Measurements from ENCODE around the gene LRRC4C.

LRRC4C gene

GRCh38 chr11:40421208-40421981 lies 1038.1 kb downstream of the LRRC4C start:
- no peak for DNase-seq

DNA sequence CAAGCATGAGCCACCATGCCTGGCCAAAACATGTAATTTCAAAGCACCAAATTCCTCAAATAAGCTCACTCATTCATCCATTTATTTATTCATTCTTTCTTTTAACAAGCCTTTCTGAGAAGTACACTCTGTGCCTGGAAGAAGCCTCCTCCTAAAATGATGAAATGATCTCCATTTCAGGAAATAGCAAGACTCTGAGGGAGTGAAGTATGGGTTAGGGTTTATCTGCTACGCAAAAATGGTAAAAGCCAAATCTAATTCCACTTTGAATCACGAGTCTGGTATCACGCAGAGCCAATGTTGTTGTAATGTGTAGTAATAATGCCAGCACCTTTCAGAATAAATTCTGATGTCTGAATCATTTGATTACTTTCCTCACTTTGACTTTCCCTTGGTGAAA lies 1041.8 kb downstream of the LRRC4C start:
- no peak for DNase-seq

GRCh38 chr11:40407355-40407754 lies 1052.1 kb downstream of the LRRC4C start:
- no peak for DNase-seq

GRCh38 chr11:40405614-40406013 lies 1053.8 kb downstream of the LRRC4C start:
- DNase-seq, result no peak

GRCh38 chr11:40403321-40403720 lies 1056.1 kb downstream of the LRRC4C start:
- DNase-seq, result no peak

GRCh38 chr11:40401132-40401853 lies 1058.2 kb downstream of the LRRC4C start:
- no peak for DNase-seq

- DNase-seq, result no peak
Measured at GRCh38 chr11:40397141-40397540, 1062.3 kb downstream of the LRRC4C start.

- no peak for DNase-seq
Measured at GRCh38 chr11:40393511-40393910, 1065.9 kb downstream of the LRRC4C start.

DNA sequence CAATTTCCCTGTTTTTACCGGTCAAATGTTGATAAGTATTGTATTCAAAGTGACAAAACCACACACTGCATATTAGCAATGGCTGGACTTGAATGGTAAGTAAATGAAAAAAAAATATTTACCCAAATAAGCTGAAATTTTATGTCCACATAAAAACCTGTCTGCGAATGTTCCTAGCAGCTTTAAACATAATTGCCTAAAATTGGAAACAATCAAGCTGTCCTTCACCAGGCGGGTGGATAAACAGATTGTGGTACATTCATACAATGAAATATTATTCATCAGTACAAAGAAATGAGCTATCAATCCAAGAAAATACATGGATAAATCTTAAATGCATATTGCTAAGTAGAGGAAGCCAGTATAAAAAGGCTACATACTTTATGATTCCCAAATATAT lies 1067.8 kb downstream of the LRRC4C start:
- no peak for DNase-seq

GRCh38 chr11:40388097-40388818 lies 1071.2 kb downstream of the LRRC4C start:
- peak; percentile 38 for DNase-seq

DNA sequence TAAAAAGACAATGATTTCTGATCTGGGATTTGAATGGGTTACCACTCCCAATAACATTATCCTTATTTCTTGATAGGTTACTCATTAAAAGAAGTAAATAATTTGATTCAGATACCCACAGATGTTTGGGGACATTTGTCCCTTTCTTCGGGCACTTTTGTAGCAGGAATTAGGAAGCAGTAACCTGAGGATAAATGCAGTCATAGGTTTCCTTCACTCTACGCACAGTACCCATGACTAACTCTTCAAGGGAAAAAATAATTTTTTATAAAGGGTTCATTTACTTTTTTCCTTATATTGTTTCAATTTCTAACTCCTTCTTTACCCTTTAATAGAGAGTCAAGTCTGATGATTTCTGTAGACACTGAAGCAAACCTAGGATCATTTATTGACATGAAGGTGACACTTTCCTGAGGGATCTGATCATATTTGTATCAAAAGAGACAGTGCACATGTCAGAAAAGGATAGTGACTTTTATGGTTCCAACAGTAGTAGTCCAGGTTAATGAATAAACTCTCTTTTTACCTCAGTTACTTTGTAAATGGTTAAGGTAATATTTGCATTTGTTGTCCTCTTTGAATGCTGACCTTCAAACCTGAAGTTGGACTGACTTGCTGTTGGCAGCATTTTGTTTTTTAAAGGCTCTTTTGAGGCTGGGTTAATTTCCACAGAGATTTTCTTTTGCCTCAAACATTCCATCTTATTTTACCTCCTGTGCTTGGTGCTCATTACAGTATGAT lies 1072.0 kb downstream of the LRRC4C start:
- no peak for DNase-seq

- peak; percentile 8 for DNase-seq
Measured at GRCh38 chr11:40384991-40385390, 1074.5 kb downstream of the LRRC4C start.

GRCh38 chr11:40381481-40381880 lies 1078.0 kb downstream of the LRRC4C start:
- no peak for DNase-seq

GRCh38 chr11:40380835-40381234 lies 1078.6 kb downstream of the LRRC4C start:
- DNase-seq, result no peak

DNA sequence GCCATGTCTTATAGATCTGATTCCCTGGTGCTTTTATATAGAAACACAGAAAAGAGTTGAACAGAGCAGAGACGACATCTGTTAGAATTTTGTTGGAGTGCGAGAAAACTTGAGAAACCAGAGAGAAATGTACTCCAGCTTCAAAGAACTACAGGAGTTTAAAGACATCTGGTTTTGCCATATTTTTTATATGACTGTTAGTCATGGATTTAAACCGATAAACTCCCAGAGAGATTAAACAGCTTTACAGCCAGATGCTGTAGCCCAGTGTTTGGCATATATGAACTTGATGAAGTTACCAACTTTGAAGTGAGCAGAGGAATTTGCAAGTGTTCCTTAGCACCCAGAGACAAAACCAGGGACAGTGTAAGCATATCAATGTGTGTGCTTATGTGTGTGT lies 1083.1 kb downstream of the LRRC4C start:
- no peak for DNase-seq

- no peak for DNase-seq
Measured at GRCh38 chr11:40370821-40371616, 1088.4 kb downstream of the LRRC4C start.

GRCh38 chr11:40360206-40360798 lies 1099.2 kb downstream of the LRRC4C start:
- no peak for DNase-seq

GRCh38 chr11:40354121-40354520 lies 1105.3 kb downstream of the LRRC4C start:
- DNase-seq, result no peak

GRCh38 chr11:40340911-40341310 lies 1118.5 kb downstream of the LRRC4C start:
- no peak for DNase-seq

DNA sequence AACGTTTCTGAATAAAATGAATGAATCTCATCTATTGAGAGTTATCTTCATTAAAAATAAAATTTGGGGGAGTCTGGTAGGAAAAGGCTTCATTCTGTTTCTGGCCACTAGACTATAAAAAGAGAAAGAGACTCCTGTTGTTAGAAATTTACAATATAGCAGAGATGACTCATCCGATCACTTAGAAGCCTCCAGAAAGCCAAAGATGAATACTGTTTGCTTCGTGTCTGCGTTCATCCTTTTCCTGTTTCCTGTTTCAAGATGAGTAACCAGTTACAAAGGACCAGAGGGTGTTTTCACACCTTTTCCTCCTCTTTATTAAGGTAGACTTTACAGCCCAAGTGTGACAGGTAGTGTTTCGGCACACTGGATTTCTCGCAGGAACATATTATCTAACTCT lies 1120.7 kb downstream of the LRRC4C start:
- DNase-seq, result no peak

GRCh38 chr11:40338062-40338461 lies 1121.4 kb downstream of the LRRC4C start:
- DNase-seq, result no peak

DNA sequence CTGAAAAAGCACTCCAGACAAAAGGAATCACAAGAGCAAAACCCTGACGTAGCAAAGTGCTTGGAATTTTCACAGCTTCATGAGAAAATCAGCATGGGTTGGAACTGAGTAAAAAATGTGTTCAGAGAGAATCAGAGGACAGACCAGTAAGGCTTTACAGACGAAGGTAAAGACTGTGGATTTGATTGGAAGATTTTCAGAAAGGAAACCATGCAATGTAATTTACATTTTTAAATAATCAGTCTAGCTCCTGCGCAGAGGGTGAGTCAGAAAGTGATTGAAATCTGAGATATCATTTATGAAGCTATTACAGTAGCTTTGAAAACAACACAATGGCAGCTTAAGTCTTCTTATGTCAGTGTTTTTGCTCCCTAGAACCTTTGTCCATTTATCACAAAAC lies 1122.3 kb downstream of the LRRC4C start:
- no peak for DNase-seq
